ENCODE measurements around the gene HAPLN2. TPM values are rescaled to one million over a fixed set of nuclear protein-coding genes. Genes with fewer than 3 reads are reported as not detected.
"Not testable (repeated sequence)": the region's sequence is repeated elsewhere in the genome, so short reads cannot be mapped to it uniquely, and the experiment has no call there.

HAPLN2 gene
- polyA plus RNA-seq, 1 donor (not counting 4 experiments of a cell fraction or from before 2014, with no cell fraction given) = not detected

GRCh38 chr1:156602557-156602993 is 16.6 kb upstream of the HAPLN2 start:
- FAIRE-seq = peak; percentile 39
- H3K27ac ChIP-seq (ENCODE audit: control insufficient read depth, insufficient read depth, low read length) = peak overlapping the region; percentile 49
- peak overlapping the region; percentile 97 for H3K4me2 ChIP-seq (ENCODE audit: control insufficient read depth, extremely low read depth, insufficient read depth, low read depth, low read length)

DNA sequence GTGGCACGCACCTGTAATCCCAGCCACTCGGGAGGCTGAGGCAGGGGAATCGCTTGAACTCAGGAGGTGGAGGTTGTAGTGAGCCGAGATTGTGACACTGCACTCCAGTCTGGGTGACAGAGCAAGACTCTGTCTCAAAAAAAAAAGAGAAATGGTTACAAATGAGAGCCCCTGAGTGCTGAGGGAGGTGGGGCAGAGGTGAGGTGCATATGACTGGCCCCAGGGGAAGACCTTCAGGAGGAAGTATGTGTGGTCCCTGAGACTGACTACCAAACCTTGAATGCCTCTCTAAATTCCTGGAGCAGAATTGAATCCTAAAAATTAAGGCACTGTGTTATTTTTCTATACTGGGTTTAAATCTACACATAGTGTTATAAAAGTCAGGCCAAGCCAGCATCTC is 11.9 kb upstream of the HAPLN2 start:
- H3K4me2 ChIP-seq (ENCODE audit: control insufficient read depth, extremely low read depth, insufficient read depth, low read depth, low read length); H3K36me3 ChIP-seq (ENCODE audit: control insufficient read depth in 2 of 2, extremely low read depth in 1 of 2, insufficient read depth in 2 of 2, low read length in 2 of 2); dilution Hi-C loops (cut with MboI; ENCODE audit: extremely low pct_ligation_motif_present, low sequenced_read_pairs); H3K4me1 ChIP-seq (ENCODE audit: control insufficient read depth, extremely low read depth, insufficient read depth, low read length); H3K9me3 ChIP-seq (ENCODE audit: control insufficient read depth, low read depth, low read length); H2AFZ ChIP-seq (ENCODE audit: control insufficient read depth, low read length); H3K27ac ChIP-seq (ENCODE audit: control insufficient read depth, insufficient read depth, low read length); FAIRE-seq; H3K9ac ChIP-seq (ENCODE audit: control insufficient read depth, extremely low read depth, insufficient read depth, low read length); H3K4me3 ChIP-seq (ENCODE audit: control insufficient read depth in 2 of 3, extremely low read depth in 1 of 3, insufficient read depth in 2 of 3, low read depth in 1 of 3, low read length in 3 of 3); H3K79me2 ChIP-seq (ENCODE audit: control insufficient read depth, insufficient read depth, low read length); H4K20me1 ChIP-seq (ENCODE audit: control insufficient read depth, extremely low read depth, insufficient read depth, low read length); H3K27me3 ChIP-seq (ENCODE audit: control insufficient read depth, extremely low read depth, insufficient read depth, low read length); H3K9me1 ChIP-seq (ENCODE audit: control insufficient read depth, extremely low read depth, insufficient read depth, low read length); DNase-seq (ENCODE audit: low read depth, low spot score): not testable (repeated sequence)

More at GRCh38 chr1:156602557-156602993, 16.6 kb upstream of the HAPLN2 start:
- H2AFZ ChIP-seq (ENCODE audit: control insufficient read depth, low read length) = peak overlapping the region; percentile 87
- H3K9me3 ChIP-seq (ENCODE audit: control insufficient read depth, low read depth, low read length) = no peaks in the 10 kb centered on the region
- H3K4me1 ChIP-seq (ENCODE audit: control insufficient read depth, extremely low read depth, insufficient read depth, low read length) = peaks cover 28% of the 10 kb centered on the region
- H3K4me3 ChIP-seq (ENCODE audit: control insufficient read depth in 2 of 3, extremely low read depth in 1 of 3, insufficient read depth in 2 of 3, low read depth in 1 of 3, low read length in 3 of 3) = peak overlapping the region in 2 of 3 experiments; percentile 18 to 34
- H3K9ac ChIP-seq (ENCODE audit: control insufficient read depth, extremely low read depth, insufficient read depth, low read length) = peak overlapping the region; percentile 20
- no peaks in the 10 kb centered on the region for H3K9me1 ChIP-seq (ENCODE audit: control insufficient read depth, extremely low read depth, insufficient read depth, low read length)
- dilution Hi-C loops (cut with MboI; ENCODE audit: extremely low pct_ligation_motif_present, low sequenced_read_pairs) = no loop called here
- H4K20me1 ChIP-seq (ENCODE audit: control insufficient read depth, extremely low read depth, insufficient read depth, low read length) = no peaks in the 10 kb centered on the region
- H3K79me2 ChIP-seq (ENCODE audit: control insufficient read depth, insufficient read depth, low read length) = peaks cover 25% of the 10 kb centered on the region
- H3K27me3 ChIP-seq (ENCODE audit: control insufficient read depth, extremely low read depth, insufficient read depth, low read length) = no peaks in the 10 kb centered on the region
- no peak for DNase-seq (ENCODE audit: low read depth, low spot score)
- TF ChIP-seq, protein P1, sequence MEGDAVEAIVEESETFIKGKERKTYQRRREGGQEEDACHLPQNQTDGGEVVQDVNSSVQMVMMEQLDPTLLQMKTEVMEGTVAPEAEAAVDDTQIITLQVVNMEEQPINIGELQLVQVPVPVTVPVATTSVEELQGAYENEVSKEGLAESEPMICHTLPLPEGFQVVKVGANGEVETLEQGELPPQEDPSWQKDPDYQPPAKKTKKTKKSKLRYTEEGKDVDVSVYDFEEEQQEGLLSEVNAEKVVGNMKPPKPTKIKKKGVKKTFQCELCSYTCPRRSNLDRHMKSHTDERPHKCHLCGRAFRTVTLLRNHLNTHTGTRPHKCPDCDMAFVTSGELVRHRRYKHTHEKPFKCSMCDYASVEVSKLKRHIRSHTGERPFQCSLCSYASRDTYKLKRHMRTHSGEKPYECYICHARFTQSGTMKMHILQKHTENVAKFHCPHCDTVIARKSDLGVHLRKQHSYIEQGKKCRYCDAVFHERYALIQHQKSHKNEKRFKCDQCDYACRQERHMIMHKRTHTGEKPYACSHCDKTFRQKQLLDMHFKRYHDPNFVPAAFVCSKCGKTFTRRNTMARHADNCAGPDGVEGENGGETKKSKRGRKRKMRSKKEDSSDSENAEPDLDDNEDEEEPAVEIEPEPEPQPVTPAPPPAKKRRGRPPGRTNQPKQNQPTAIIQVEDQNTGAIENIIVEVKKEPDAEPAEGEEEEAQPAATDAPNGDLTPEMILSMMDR (optimal IDR thresholded peaks at IDR 0.05 in 1 of 3, IDR thresholded peaks at IDR 0.05 in 1 of 3, conservative IDR thresholded peaks at IDR 0.05 in 1 of 3; ENCODE audit: extremely low read depth in 1 of 3, insufficient read depth in 2 of 3, low read length in 3 of 3) = peak; percentile 24 to 34 (median 33)
- no peak for TF ChIP-seq EZH2 (IDR thresholded peaks at IDR 0.05; ENCODE audit: low read length)
- H3K36me3 ChIP-seq (ENCODE audit: control insufficient read depth in 2 of 2, extremely low read depth in 1 of 2, insufficient read depth in 2 of 2, low read length in 2 of 2) = peaks cover 8 to 14% of the 10 kb centered on the region in 2 experiments

Measured in keratinocyte (primary cell).